Retina (tissue), 1 donor: ENCODE data around the gene CNTNAP2.
"Not testable (repeated sequence)": the region's sequence is repeated elsewhere in the genome, so short reads cannot be mapped to it uniquely, and the experiment has no call there.

ENCODE experiments used
- DNase-seq: peaks from one replicate; pipeline ENCODE4 v3.0.0-alpha.2; 2016

CNTNAP2 gene

GRCh38 chr7:148437043-148437442 is 2320.4 kb downstream of the CNTNAP2 start:
- no peak for DNase-seq

GRCh38 chr7:148442141-148442655 is 2325.6 kb downstream of the CNTNAP2 start:
- DNase-seq = no peak

GRCh38 chr7:148442933-148443332 is 2326.3 kb downstream of the CNTNAP2 start:
- no peak for DNase-seq

- DNase-seq = no peak
Observed at GRCh38 chr7:148445260-148446044, 2328.9 kb downstream of the CNTNAP2 start.

GRCh38 chr7:148447221-148447849 is 2330.7 kb downstream of the CNTNAP2 start:
- no peak for DNase-seq

- DNase-seq = not testable (repeated sequence)
Observed at GRCh38 chr7:148451526-148451925, 2334.9 kb downstream of the CNTNAP2 start.

- DNase-seq = no peak
Observed at GRCh38 chr7:148456351-148456750, 2339.8 kb downstream of the CNTNAP2 start.

- DNase-seq = no peak
Observed at GRCh38 chr7:148457310-148457921, 2340.8 kb downstream of the CNTNAP2 start.

GRCh38 chr7:148458263-148458662 is 2341.7 kb downstream of the CNTNAP2 start:
- no peak for DNase-seq

- no peak for DNase-seq
Observed at GRCh38 chr7:148461392-148462179, 2345.0 kb downstream of the CNTNAP2 start.

- DNase-seq = not testable (repeated sequence)
Observed at GRCh38 chr7:148462774-148463173, 2346.2 kb downstream of the CNTNAP2 start.

GRCh38 chr7:148463210-148463609 is 2346.6 kb downstream of the CNTNAP2 start:
- DNase-seq = no peak

GRCh38 chr7:148464947-148465346 is 2348.3 kb downstream of the CNTNAP2 start:
- no peak for DNase-seq

- not testable (repeated sequence) for DNase-seq
Observed at GRCh38 chr7:148465441-148465840, 2348.8 kb downstream of the CNTNAP2 start.

- DNase-seq = no peak
Observed at GRCh38 chr7:148466120-148466519, 2349.5 kb downstream of the CNTNAP2 start.

GRCh38 chr7:148468700-148469098 is 2352.1 kb downstream of the CNTNAP2 start:
- DNase-seq = no peak
